ENCODE results near the gene NPY2R. TPM values are rescaled to one million over a fixed set of nuclear protein-coding genes. Genes with fewer than 3 reads are reported as not detected.

NPY2R gene
- total RNA-seq, 2 experiments from 2014 or later: not detected

- Mint-ChIP-seq H3K27me3 (ENCODE audit: low read depth) (no peaks in the 10 kb centered on the region), H3K27ac (no peak overlapping the region), H3K4me3 (no peak overlapping the region), H3K36me3 (ENCODE audit: low read depth) (no peaks in the 10 kb centered on the region), H3K9me3 (ENCODE audit: insufficient read depth) (no peaks in the 10 kb centered on the region), H3K4me1 (ENCODE audit: low read depth) (no peaks in the 10 kb centered on the region)
- CTCF ChIA-PET: no interaction called here
- DNase-seq (no peak), ATAC-seq (no peak)
- POLR2A ChIA-PET: no interaction called here
These were observed 56.7 kb downstream of the NPY2R start for GRCh38 chr4:155265113-155265512.

Other genes starting within 250 kb of the NPY2R start
- gene MAP9, start 168.3 kb downstream of the NPY2R start, total RNA-seq: 1 to 10 TPM; 6.7 to 7.0 TPM

Measured in activated CD8-positive, alpha-beta T cell treated with anti-CD3 and anti-CD28 coated beads, Interleukin-2, amount 10 ng/mL, durations not matched to agents 7 days and 5 days (primary cell).